Pancreas (tissue), 10 donors: ENCODE results near the gene MEAK7. TPM values are rescaled to one million over a fixed set of nuclear protein-coding genes. Genes with fewer than 3 reads are reported as not detected.

Experiments
- ATAC-seq, 4 donors: fragments of 200-7000 bp; cut with Tn5 transposase; one replicate each; pipeline versions ENCODE4 v1.8.0 to v1.9.1; 2020; ENCODE audit warnings: mild to moderate bottlenecking in 4 of 4, moderate library complexity in 4 of 4
- DNase-seq, 6 donors: peaks; one replicate each; pipeline ENCODE4 v3.0.0-alpha.2; 2020
- FAIRE-seq: peaks from 2 replicates; lab custom pipeline; 2012; peaks lifted over from hg19 to GRCh38; lab: Jason Lieb, UNC
- H3K27ac ChIP-seq, 4 donors: fragments of 200-600 bp; sonication (generic); 1 replicate in 3 of 4; 2 replicates in 1 of 4; pipeline versions ENCODE4 v1.5.0 to v1.8.0; 2020
- H3K27me3 ChIP-seq, 4 donors: fragments of 200-600 bp; one replicate each; pipeline ENCODE4 v1.8.0; 2021
- H3K36me3 ChIP-seq, 3 donors: fragments of 200-600 bp; sonication (generic) in 1 of 3; one replicate each; pipeline versions ENCODE4 v1.5.0 to v1.8.0; 2020 to 2021
- H3K4me1 ChIP-seq, 3 donors: fragments of 200-600 bp; one replicate each; pipeline ENCODE4 v1.8.0; 2021
- H3K4me3 ChIP-seq, 4 donors: fragments of 200-600 bp; sonication (generic) in 2 of 4; one replicate each; pipeline versions ENCODE4 v1.5.0 to v1.8.0; 2020 to 2021
- H3K9me3 ChIP-seq, 4 donors: fragments of 200-600 bp; one replicate each; pipeline ENCODE4 v1.8.0; 2021
- CTCF ChIP-seq, 4 donors: fragments of 200-600 bp; sonication (generic) in 3 of 4; IDR thresholded peaks; one replicate each; pipeline versions ENCODE4 v1.5.0 to v1.8.0; 2021; ENCODE audit warnings: antibody characterized with exemption in 4 of 4
- WGBS, 2 donors: extraction: QIAGEN DNeasy Blood & Tissue Kit; methylation state at CpG; one replicate each; pipeline ENCODE4 v1.1.7; 2013; 5-methylcytosine and 5-hydroxymethylcytosine counted together
- intact Hi-C, 3 donors: fragments of 100-400 bp; cut with DNase I; formaldehyde crosslinking; loops; one replicate each; pipeline versions ENCODE4 v1.11.1 to v1.14.2; 2022
- polyA plus RNA-seq, 2 donors: library from polyadenylated mRNA; stranded (reverse); fragments of 200-250 nt; gene quantifications; one replicate each; pipeline ENCODE4 v1.2.3, GENCODE V29; 2013
- total RNA-seq, 6 donors: library from RNA; stranded (reverse); fragmentation: NEBNext Ultra II Directional in 4 of 6; extraction: Animal tissue kit (Norgen Biotek cat#: 25700) in 4 of 6; gene quantifications; one replicate each; pipeline versions ENCODE4 v1.2.1 to v1.2.4, GENCODE V29; 2021 to 2023
- donor health status: healthy with polysubstance abuse.
- donor health status: DM: no; HTN: no; CAD: no; lungs with moderate emphysema.
- donor health status: DM: no; HTN: no; CAD: no.
- donor health status: control.
- donor health status: control.
- donor health status: Bipolar disorder and iron deficiency.
- donor health status: DM: yes; HTN: yes; CAD: no.
- donor health status: DM: no; HTN: no; CAD: no.
- donor health status: DM: no; HTN: no; CAD: no.
- donor health status: DM: yes; HTN: yes; CAD: no.

The MEAK7 gene
- total and polyA plus RNA-seq, 8 donors: 2.1 to 10.5 (median 4.8) TPM

- Histone ChIP-seq H3K36me3 (no peaks in the 10 kb centered on the region), H3K27me3 (no peaks in the 10 kb centered on the region), H3K4me1 (no peaks in the 10 kb centered on the region), H3K27ac (no peak overlapping the region), H3K4me3 (no peak overlapping the region), H3K9me3 (no peaks in the 10 kb centered on the region)
- FAIRE-seq (no peak), ATAC-seq (peak; percentile 29 to 60 (median 42)), DNase-seq (peak in 1 of 6 donors; percentile 35)
- TF ChIP-seq CTCF (IDR thresholded peaks at IDR 0.05): no peak
- intact Hi-C loops: no loop called here
- 48 to 51% methylated on average over 8 of the region's 8 CpGs for WGBS, 2 donors
Measured at GRCh38 chr16:84461029-84461412, 43.4 kb downstream of the MEAK7 start.

GRCh38 chr16:84460406-84461028, 43.9 kb downstream of the MEAK7 start:
- Histone ChIP-seq H3K27me3 (no peaks in the 10 kb centered on the region), H3K36me3 (no peaks in the 10 kb centered on the region), H3K4me1 (no peaks in the 10 kb centered on the region), H3K4me3 (no peak overlapping the region), H3K9me3 (no peaks in the 10 kb centered on the region), H3K27ac (no peak overlapping the region)
- DNase-seq (peak in 1 of 6 donors; percentile 37), FAIRE-seq (no peak), ATAC-seq (peak in 2 of 4 donors; percentile 21 to 31)
- intact Hi-C loops: no loop called here
- no peak for TF ChIP-seq CTCF (IDR thresholded peaks at IDR 0.05)
- WGBS, 2 donors: 82 to 87% methylated on average over 20 of the region's 20 CpGs

- intact Hi-C loops: no loop called here
- Histone ChIP-seq H3K27ac (no peak overlapping the region), H3K36me3 (no peaks in the 10 kb centered on the region), H3K4me3 (no peak overlapping the region), H3K4me1 (no peaks in the 10 kb centered on the region), H3K27me3 (no peaks in the 10 kb centered on the region), H3K9me3 (no peaks in the 10 kb centered on the region)
- peak in 1 of 6 donors; percentile 37 for DNase-seq
- FAIRE-seq: no peak
- no peak for TF ChIP-seq CTCF (IDR thresholded peaks at IDR 0.05)
- ATAC-seq: no peak
- 85 to 86% methylated on average over 14 of the region's 14 CpGs for WGBS, 2 donors
Measured at GRCh38 chr16:84459941-84460405, 44.5 kb downstream of the MEAK7 start.

GRCh38 chr16:84459533-84459894, 44.9 kb downstream of the MEAK7 start:
- WGBS, 2 donors: 93 to 94% methylated on average over 2 of the region's 2 CpGs
- intact Hi-C loops: no loop called here
- Histone ChIP-seq H3K36me3 (no peaks in the 10 kb centered on the region), H3K4me3 (no peak overlapping the region), H3K27me3 (no peaks in the 10 kb centered on the region), H3K27ac (no peak overlapping the region), H3K4me1 (no peaks in the 10 kb centered on the region), H3K9me3 (no peaks in the 10 kb centered on the region)
- DNase-seq (no peak), ATAC-seq (no peak), FAIRE-seq (no peak)
- no peak for TF ChIP-seq CTCF (IDR thresholded peaks at IDR 0.05)
